ENCODE data around the gene PITPNM3.

DNA sequence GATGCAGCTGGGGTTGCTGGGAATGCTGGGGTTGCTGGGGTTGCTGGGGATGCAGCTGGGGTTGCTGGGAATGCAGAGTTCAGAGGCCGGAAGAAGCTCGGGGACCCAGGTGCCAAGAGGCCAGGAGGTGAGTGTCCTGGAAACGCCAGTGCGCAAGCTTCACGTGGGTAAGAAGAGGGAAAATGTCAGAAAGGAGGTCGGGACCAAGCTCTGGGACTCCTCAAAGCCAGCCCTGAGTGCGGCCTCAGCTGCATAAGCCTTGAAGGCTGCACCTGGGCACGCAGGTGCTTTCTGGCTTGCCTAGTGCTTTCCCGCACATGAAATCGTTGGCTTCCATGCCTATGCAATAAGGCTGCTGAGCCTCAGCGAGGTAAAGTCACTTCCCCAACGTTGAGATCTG lies 48.3 kb downstream of the PITPNM3 start:
- TF ChIP-seq YY1 (IDR thresholded peaks at IDR 0.05; ENCODE audit: low read depth), result no peak
- TF ChIP-seq MAX (IDR thresholded peaks at IDR 0.05), result no peak
- no peak for TF ChIP-seq NFIC (IDR thresholded peaks at IDR 0.05)
- no peak for TF ChIP-seq EP300 (IDR thresholded peaks at IDR 0.05; ENCODE audit: borderline replicate concordance)
- TF ChIP-seq TAF1 (IDR thresholded peaks at IDR 0.05; ENCODE audit: low read depth), result no peak
- TF ChIP-seq RAD21 (IDR thresholded peaks at IDR 0.05; ENCODE audit: low read depth), result no peak
- TF ChIP-seq, protein P1, sequence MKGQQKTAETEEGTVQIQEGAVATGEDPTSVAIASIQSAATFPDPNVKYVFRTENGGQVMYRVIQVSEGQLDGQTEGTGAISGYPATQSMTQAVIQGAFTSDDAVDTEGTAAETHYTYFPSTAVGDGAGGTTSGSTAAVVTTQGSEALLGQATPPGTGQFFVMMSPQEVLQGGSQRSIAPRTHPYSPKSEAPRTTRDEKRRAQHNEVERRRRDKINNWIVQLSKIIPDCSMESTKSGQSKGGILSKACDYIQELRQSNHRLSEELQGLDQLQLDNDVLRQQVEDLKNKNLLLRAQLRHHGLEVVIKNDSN (IDR thresholded peaks at IDR 0.05), result no peak
- no peak for TF ChIP-seq FOXM1 (IDR thresholded peaks at IDR 0.05; ENCODE audit: borderline replicate concordance, low read depth)

All from Ishikawa (cell line).